Stimulated activated CD8-positive, alpha-beta memory T cell treated with anti-CD3 and anti-CD28 coated beads, Interleukin-12 subunit alpha, Interleukin-12 subunit beta, amount 100 ng/mL, for 1 hour (primary cell): ENCODE data around the gene NWD2.
"Not testable (repeated sequence)": the region's sequence is repeated elsewhere in the genome, so short reads cannot be mapped to it uniquely, and the experiment has no call there.

Source experiments
- DNase-seq: peaks from one replicate; pipeline ENCODE4 v3.0.0-alpha.2; 2020; ENCODE audit warnings: low read depth

The NWD2 gene, protein sequence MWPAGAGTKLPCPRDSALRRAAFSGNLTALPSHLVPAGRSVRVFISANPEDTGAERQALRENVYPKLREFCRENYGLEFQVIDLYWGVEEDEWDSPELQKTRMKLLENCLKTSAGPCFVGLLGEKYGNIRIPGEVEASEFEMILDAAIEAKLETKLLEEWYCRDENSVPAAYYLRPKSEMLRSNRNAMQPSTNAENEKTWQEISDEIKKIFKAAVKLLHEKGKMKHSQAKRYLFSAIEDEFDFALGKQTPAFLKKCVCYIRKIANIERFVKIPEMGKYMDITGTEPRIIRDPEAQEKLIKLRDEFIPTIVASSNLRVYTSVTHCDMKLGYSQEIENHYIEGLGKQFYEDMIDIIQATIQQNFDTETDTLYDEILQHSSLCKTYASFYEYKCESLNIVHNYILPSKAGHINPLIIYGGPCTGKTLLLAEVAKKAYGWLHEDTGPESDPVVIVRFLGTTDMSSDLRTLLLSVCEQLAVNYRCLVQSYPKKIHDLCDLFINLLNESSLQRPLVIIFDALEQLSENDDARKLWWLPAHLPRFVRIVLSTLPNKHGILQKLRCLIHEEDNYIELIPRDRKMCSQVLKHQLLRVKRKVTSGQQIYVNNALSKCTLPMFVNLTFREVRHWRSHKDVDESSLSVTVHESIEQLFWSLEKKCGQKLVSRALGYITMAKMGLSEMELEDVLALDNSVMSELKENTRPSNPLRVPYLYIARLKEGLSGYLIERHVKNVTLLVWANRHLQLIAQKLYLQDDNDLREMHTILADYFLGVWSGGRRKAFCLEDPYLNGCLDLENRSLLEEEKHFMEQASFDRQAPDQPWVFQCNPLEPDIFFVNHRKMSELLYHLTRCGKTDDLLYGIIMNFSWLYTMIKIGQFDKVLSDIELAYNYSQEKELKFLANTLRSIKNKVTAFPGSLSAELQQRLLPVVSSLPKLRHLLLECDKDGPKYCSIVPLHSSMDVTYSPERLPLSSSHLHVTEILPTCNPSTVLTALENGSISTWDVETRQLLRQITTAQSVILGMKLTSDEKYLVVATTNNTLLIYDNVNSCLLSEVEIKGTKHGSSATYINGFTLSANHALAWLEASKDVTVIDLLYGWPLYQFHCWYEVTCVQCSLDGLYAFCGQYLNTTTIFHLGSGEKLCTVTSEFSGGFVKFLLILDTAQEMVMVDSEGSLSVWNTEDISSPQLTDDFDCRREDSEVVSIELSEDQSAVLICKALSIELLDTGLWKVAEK (N-terminal part only)

DNA sequence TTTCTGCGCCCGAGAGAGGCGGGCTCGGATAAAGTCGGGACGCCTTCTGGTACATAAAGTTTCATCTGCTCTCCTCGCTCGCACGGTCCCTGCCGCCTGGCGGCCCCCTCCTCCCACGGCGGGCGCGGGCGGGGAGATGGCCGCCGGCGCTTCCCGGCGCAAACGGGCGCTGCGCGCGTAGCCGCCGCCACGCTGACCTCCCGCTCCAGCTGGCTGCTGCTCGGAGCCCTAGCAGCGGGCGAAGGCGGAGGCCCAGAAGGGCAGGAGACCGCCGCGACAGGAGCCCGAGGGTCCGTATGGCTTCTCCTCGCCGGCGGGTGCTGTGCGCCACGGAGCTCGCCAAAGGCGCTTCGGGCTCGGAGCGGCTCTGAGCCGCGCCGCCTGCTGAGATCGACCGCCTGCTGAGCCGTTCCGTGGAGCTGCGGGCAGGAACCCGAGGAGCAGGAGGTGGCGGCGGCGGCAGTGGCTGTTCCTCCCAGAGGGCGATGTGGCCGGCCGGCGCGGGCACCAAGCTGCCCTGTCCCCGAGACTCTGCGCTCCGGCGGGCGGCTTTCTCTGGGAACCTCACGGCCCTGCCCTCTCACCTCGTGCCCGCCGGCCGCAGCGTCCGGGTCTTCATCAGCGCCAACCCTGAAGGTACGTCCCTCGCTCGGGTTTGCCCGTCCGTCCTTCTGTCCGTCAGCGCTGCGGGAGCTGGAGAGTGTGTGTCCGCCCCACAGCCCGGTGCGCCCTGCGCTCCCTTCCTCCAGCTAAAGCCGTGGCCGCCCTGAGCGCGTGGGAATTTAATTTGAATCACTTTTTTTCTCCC is at the start of gene NWD2:
NWD2 (plus strand) TSS at position 161 of the 808 bp plus-strand sequence; CDS start at position 486, 325 bp downstream.
- DNase-seq = no peak

GRCh38 chr4:37197899-37198298 is 46.6 kb upstream of the NWD2 start:
- DNase-seq = no peak

GRCh38 chr4:37204740-37205139 is 39.8 kb upstream of the NWD2 start:
- DNase-seq = not testable (repeated sequence)

GRCh38 chr4:37216209-37216608 is 28.3 kb upstream of the NWD2 start:
- no peak for DNase-seq

- DNase-seq = no peak
Observed at GRCh38 chr4:37219242-37219641, 25.3 kb upstream of the NWD2 start.

- DNase-seq = no peak
Observed at GRCh38 chr4:37219990-37220389, 24.6 kb upstream of the NWD2 start.

GRCh38 chr4:37220685-37221084 is 23.9 kb upstream of the NWD2 start:
- no peak for DNase-seq

DNA sequence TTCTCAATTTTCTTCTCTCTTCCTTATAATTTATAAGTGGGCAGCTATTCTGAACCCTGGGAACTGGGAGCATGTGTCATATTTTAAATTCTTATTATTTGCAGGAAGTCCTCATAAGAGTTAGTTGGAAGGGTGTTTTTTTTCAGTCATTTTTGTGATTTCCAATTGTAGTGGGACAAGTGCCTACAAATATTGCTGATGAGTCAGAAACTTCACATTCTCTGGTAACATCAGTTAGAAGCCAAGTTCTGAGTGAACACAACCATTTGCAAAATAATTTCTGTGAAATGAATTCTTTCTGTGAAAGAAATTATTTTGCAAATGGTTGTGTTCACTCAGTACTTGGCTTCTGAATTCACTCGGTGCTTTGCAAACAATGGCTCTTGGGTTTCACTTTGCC is 20.8 kb upstream of the NWD2 start:
- no peak for DNase-seq

- DNase-seq = no peak
Observed at GRCh38 chr4:37224854-37225253, 19.7 kb upstream of the NWD2 start.

DNA sequence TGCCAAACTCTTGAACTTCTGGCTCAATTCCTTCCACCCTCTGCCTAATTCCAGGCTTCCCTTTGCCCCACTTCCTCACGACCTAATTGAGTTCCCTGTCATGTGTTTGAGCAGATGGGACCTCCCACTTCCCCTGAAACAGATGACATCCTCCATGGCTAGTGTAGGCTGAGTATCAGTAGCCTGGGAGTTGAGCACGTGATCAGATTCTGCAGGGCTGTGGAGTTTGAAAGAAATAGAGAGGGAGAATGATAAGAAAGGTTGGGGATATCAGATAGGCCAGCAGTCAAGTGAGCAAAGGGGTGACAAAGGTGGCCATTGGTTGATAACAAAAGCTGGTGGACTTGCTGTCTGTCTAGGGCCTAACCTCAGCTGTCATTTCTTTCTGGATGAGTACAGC is 18.8 kb upstream of the NWD2 start:
- DNase-seq = no peak

DNA sequence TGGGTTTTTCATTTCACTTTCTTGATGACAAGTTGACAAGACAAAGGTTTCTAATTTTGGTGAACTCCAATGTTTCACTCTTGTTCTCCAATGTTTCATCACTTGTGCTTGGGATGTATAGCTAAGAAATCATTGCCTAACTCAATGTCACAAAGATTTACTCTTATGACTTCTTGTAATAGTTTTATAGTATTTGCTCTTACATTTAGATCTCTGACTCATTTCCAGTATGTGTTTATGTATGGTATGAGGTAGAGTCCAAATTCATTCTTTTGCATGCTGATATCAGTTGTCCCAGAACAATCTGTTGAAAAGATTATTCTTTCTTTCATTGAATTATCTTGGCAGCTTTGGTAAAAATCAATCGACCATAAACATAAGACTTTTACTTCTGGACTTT is 12.2 kb upstream of the NWD2 start:
- DNase-seq = no peak

- no peak for DNase-seq
Observed at GRCh38 chr4:37236165-37236564, 8.4 kb upstream of the NWD2 start.

DNA sequence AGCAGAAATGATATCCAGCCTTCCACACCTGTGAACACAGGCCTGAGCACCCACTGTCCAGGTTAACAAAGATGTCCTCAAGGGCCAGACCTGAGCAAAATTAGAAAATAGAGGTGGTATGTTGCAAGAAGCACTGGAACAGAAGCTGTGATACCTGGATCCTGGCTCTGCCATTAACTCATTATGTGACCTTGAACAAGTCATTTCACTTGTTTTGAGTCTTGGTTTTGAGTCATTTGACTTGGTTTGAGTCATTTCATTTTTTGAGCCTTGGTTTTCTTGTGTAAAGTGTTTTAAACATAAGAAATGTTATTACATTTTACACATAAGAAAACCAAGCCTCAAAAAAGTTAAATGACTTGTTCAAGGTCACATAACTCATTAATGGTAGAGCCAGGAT is 2.9 kb upstream of the NWD2 start:
- DNase-seq = no peak

DNA sequence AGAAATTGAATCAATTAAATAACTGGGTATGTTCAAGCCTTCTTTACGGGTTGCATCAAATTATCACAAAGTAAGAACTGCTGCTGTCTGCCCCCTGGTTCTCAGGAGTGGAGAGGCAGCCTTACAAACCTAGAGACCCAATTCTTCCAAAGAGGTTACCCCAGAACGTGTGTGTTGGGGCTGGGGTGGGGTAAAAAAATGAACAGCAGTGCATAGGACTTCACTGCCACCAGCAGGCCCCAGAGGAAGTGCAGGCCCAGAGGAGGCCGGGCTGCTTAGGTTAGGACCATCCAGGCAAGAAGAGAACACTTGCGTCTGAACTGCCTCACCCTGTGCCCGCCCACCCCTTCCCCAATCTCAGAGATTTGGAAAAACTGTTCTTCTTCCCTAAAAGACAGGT is 1.5 kb upstream of the NWD2 start:
- no peak for DNase-seq

DNA sequence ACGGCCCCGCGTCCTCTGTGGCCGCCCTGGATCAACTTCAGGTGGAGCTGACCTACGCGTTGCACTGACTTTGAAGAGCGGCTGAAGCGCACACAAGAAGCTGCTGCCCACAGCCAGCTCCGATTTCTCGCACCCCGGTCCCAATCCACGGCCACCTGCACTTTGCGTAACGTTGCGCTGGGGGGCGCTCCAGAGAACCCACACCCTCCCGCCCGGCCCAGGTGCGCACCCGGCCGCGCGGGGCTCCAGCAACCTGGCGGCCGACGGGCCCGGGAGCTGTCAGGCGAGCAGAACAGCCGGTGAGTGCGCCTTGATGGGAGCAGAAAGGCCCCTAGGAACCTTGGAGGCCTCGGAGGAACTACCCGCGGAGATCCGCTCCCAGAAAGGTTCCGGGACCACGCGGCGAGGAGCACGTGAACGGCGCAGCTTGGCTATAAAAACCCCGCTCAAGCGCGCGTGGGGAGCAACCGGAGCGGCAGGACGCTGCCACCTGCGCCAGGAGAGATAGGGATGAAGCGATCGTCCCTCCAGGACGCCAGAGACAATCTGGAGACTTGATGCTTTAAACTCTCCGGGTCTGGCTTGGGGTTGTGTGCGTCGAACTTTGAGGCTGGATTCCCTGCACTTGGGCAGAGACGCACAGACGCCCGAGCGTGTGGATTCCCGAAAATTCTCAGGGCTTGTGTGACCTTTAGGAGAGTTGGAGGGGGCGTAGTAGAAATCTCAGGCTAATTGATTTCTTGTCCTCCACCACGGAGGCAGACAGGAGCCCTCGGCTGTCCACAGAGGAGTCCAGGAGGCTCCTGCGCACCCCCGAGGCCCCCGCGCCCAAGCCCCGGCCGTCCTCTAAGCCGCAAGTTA is 591 bp upstream of the NWD2 start:
- no peak for DNase-seq

DNA sequence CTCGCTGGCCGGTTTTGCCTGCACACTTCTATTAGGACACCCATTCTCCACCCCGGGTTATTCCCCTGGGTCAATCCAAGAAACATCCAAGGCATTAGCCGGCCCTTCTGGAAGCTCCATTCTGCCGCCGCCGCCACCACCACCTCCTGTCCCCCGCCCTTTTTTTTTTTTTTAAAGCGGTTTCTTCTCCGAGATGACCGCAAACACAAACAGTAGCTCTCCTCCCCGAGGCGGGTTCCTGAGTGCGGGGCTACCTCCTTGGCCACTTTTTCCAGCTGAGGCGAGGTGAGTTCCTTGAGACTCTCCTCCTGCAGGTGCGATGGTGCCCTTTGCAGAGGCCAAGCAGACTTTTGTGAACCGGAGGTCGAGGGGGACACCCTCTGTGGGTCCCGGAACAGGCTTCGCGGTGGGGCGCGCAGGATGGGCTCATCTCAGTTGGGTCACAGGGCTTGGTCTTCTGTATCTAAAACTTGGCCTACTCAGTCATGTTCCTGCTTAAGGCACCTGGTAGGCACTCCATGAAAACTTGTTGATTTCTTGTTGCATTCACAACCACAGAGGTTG is 930 bp downstream of the NWD2 start:
- no peak for DNase-seq

GRCh38 chr4:37246891-37247290 is 2.3 kb downstream of the NWD2 start:
- no peak for DNase-seq

DNA sequence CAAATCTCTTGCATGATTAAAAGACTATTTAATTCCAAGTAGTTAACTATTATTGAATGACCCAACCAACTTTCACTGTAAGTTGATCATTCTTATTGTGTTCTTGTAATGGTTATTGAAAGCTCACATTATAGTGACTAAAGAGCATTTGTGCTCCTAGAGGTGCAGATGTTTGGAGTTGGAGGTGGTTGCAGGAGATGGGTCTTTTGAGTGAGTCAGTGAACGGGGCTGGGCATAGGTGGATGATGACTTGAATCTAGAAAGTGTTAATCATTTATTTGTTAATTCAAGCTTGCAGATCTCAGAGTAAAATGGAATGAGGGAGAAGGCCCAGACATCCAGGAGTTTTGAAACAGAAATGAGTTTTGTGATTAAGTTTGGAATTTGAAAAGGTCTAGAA is 13.7 kb downstream of the NWD2 start:
- no peak for DNase-seq

GRCh38 chr4:37268319-37268718 is 23.8 kb downstream of the NWD2 start:
- DNase-seq = no peak

DNA sequence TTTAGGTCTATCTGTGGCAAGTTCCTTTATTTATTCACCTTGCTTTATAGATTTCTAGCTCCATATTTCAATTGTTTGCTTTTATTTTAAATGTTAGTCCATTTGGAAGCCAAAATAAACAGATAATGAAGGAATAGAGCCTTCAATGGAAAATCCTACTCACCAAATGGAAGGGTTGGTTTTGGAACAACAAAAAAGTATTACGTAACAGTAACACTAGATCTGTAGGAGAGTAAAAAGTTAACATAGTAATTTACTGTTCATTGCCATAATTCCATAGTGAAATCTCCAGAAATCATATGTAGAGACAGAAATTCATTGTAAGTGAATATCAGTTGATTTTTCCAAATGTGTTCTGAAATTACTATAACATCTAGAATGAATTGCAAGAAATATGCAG is 34.6 kb downstream of the NWD2 start:
- no peak for DNase-seq
